ENCODE data around the gene ANTXR2.

DNA sequence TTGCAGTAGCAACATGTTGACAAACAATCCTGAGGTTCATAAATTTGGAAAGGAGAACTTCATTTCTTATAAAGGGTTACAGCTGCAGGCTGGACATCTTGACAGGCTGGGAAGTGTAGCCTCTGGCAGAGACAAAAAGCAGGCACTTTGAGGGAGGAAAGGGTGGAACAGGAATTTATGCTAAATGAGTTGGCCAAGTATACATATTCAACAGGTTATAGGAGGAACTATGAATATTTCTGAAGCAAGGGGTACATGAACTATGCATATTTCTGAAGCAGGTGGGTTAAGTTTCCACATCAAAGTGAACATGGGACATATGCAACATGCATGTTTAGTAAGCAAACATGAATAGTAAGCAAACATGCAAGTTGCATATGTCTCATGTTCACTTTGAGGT lies 1.6 kb upstream of the ANTXR2 start:
- TF ChIP-seq POLR2A (IDR thresholded peaks at IDR 0.05; ENCODE audit: low read depth, low read length) (no peak), POLR2AphosphoS5 (IDR thresholded peaks at IDR 0.05; ENCODE audit: low read depth, low read length) (no peak), TAF1 (IDR thresholded peaks at IDR 0.05; ENCODE audit: borderline replicate concordance, low read depth, low read length) (no peak)

Data from GM12892 (cell line).